DND-41 (cell line): ENCODE data around the gene GGT5.
"Not testable (repeated sequence)": the region's sequence is repeated elsewhere in the genome, so short reads cannot be mapped to it uniquely, and the experiment has no call there.

ENCODE experiments used
- ATAC-seq: fragments of 200-7000 bp; cut with Tn5 transposase; 3 replicates; pipeline ENCODE4 v1.9.1; 2021; ENCODE audit warnings: low read depth; ENCODE audit not compliant: insufficient read depth
- DNase-seq: peaks from one replicate; pipeline ENCODE4 v3.0.0-alpha.2; 2020
- H2AFZ ChIP-seq: 2 replicates; pipeline ENCODE4 v1.6.0; 2012; ENCODE audit warnings: low read depth, low read length
- H3K27ac ChIP-seq: 2 replicates; pipeline ENCODE4 v1.5.1; 2012; ENCODE audit warnings: low read length, inconsistent platforms
- H3K27me3 ChIP-seq: fragments of 200-600 bp; sonication (generic); 2 replicates; pipeline ENCODE4 v1.6.0; 2012; ENCODE audit warnings: low read length, mild to moderate bottlenecking, inconsistent platforms; ENCODE audit not compliant: insufficient read depth, poor library complexity
- H3K36me3 ChIP-seq: 2 replicates; pipeline ENCODE4 v1.5.1; 2012; ENCODE audit warnings: low read length, inconsistent platforms; ENCODE audit not compliant: insufficient read depth
- H3K4me1 ChIP-seq: 2 replicates; pipeline ENCODE4 v1.5.1; 2012; ENCODE audit warnings: mild to moderate bottlenecking, low read length; ENCODE audit not compliant: insufficient read depth
- H3K4me2 ChIP-seq: 2 replicates; pipeline ENCODE4 v1.6.0; 2012; ENCODE audit warnings: mild to moderate bottlenecking, moderate library complexity, low read length, inconsistent platforms; ENCODE audit not compliant: insufficient read depth
- H3K4me3 ChIP-seq, 2 experiments: fragments of 200-600 bp in 1 of 2; shearing (Covaris generic) in 1 of 2; 2 replicates each; pipeline ENCODE4 v1.5.1; 2012 to 2016; ENCODE audit warnings: inconsistent platforms in 2 of 2, low read length in 2 of 2, mild to moderate bottlenecking in 2 of 2, low read depth in 1 of 2, moderate library complexity in 1 of 2
- H3K79me2 ChIP-seq: 2 replicates; pipeline ENCODE4 v1.6.0; 2012; ENCODE audit warnings: low read length, inconsistent platforms; ENCODE audit not compliant: insufficient read depth
- H3K9ac ChIP-seq: 2 replicates; pipeline ENCODE4 v1.6.0; 2012; ENCODE audit warnings: low read depth, mild to moderate bottlenecking, inconsistent platforms, low read length, moderate library complexity
- H3K9me3 ChIP-seq: 2 replicates; pipeline ENCODE4 v1.5.1; 2012; ENCODE audit warnings: low read length, moderate library complexity, mild to moderate bottlenecking, inconsistent platforms; ENCODE audit not compliant: insufficient read depth, severe bottlenecking
- H4K20me1 ChIP-seq: 2 replicates; pipeline ENCODE4 v1.6.0; 2012; ENCODE audit warnings: low read length; ENCODE audit not compliant: insufficient read depth
- CTCF ChIP-seq: IDR thresholded peaks from 2 replicates; pipeline ENCODE4 v1.5.1; 2012; ENCODE audit warnings: borderline replicate concordance, low read length, moderate library complexity, mild to moderate bottlenecking; ENCODE audit not compliant: poor library complexity, severe bottlenecking; ENCODE audit errors: extremely low read depth
- EZH2 ChIP-seq: IDR thresholded peaks from 3 replicates; pipeline ENCODE4 v1.6.1; 2012; ENCODE audit warnings: borderline replicate concordance, low read depth, mild to moderate bottlenecking, moderate library complexity, low read length, inconsistent platforms; ENCODE audit not compliant: severe bottlenecking

Gene GGT5

DNA sequence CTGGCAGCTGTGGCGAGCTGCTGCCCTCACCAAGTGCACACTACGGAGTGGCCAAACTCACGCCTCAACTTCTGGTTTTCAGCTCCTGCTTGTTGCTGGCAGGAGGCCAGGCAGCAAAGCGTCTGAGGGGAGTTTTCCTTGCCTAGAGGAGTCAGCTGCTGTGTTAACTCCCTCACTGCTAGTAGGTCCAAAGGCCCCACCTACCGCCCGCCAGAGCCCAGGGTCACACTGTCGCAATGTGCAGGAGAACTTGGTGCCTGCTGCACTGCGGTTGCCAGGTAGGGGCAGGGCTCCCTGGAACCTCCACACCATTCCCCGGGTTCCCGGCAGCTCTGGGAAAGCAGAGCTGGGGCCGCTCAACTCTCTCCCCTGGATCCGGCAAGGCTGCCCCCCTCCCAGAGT, at the start of gene GGT5:
TSS of gene GGT5 (minus strand) at position 53 of the 402 bp plus-strand sequence. CDS start 357 bp downstream, outside the sequence.
- H3K27me3 ChIP-seq, ATAC-seq, H3K9ac ChIP-seq, H2AFZ ChIP-seq, H4K20me1 ChIP-seq, DNase-seq, H3K4me2 ChIP-seq, H3K27ac ChIP-seq, H3K4me3 ChIP-seq, H3K36me3 ChIP-seq, H3K9me3 ChIP-seq, H3K79me2 ChIP-seq: not testable (repeated sequence)
- H3K4me1 ChIP-seq: peaks cover 24% of the 10 kb centered on the region

DNA sequence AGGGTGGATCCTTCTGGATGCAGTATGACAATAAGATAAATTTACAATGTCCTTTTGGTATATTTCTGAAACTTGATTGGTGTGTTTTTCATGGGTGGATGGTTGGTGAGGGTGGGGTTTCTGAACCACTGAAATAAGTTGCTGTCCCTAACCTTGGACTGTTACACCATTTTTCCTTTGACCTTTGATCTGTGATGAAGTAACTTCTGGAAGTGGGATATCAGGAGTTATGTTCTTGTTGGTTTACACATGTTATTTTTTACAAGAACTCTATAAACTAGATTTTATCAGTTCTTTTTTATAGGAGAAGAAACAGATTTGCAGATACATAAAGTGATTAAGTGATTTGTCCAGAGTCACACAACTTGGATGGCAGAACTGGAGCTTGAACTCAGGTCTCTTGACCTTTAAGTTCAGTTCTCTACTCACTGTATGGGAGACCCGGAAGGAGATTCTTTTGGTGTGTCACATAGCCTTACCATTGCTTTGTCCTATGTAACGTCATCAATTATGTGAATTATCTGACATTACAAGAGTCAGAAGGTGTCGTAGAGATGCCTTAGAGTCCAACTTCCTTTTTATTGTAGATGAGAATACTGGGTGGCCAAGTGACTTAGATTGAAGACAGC, 47.4 kb upstream of the GGT5 start:
- not testable (repeated sequence) for H3K4me3 ChIP-seq, H2AFZ ChIP-seq, H3K9ac ChIP-seq, ATAC-seq, H3K4me2 ChIP-seq, H3K4me1 ChIP-seq, H3K9me3 ChIP-seq, H3K27me3 ChIP-seq, H3K27ac ChIP-seq, H3K36me3 ChIP-seq, DNase-seq
- Histone ChIP-seq H4K20me1 (peaks cover 36% of the 10 kb centered on the region; the same call in 1 of the 2 replicates), H3K79me2 (peaks cover 78% of the 10 kb centered on the region)

DNA sequence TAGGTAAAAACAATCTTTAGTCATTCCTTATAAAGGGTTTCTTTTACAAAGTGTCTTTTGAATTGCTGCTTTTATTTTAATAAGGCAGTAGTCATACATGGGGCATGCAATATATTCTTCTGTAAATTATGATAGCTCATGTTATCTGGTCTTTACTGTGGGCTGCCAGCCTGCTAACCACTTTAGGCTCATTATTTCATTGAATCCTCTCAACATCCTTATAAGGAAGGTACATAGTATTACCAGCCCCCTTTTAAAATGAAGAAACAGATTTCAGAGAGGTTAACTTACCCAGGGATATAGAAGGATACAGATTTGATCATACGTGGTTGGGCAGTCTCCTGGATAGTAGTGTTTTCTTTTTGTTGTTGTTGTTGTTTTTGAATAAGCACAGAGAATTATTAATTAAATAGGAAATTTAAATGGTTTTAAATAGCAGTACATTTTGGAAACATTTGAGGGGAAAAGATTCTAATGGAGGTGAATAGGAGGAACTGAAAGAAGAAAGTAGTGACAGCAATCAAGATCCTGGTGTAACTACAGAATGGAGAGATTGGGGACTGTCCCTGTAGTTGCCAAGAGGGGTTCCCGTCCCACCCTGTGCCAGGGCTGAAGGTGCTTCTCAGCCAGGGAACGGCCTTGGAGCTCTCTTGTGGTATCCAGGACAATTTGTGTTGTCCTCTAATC, 46.8 kb upstream of the GGT5 start:
- H3K36me3 ChIP-seq: no peaks in the 10 kb centered on the region
- no peak overlapping the region for H3K4me2 ChIP-seq
- ATAC-seq: no peak
- H3K9me3 ChIP-seq: no peaks in the 10 kb centered on the region
- no peaks in the 10 kb centered on the region for H3K4me1 ChIP-seq
- H3K27me3 ChIP-seq: no peaks in the 10 kb centered on the region
- no peak for DNase-seq
- H3K4me3 ChIP-seq: no peak overlapping the region
- H4K20me1 ChIP-seq: peaks cover 40% of the 10 kb centered on the region; the same call in 1 of the 2 replicates
- TF ChIP-seq CTCF: no peak
- no peak for TF ChIP-seq EZH2
- H3K9ac ChIP-seq: no peak overlapping the region
- H3K79me2 ChIP-seq: peaks cover 81% of the 10 kb centered on the region
- H2AFZ ChIP-seq: no peak overlapping the region
- H3K27ac ChIP-seq: no peak overlapping the region

GRCh38 chr22:24290459-24290858, 45.6 kb upstream of the GGT5 start:
- ATAC-seq: no peak
- H3K79me2 ChIP-seq: peaks cover 82% of the 10 kb centered on the region
- H3K9ac ChIP-seq: no peak overlapping the region
- H3K4me1 ChIP-seq: peaks cover 7% of the 10 kb centered on the region
- no peak overlapping the region for H2AFZ ChIP-seq
- no peak overlapping the region for H3K27ac ChIP-seq
- H4K20me1 ChIP-seq: peaks cover 45% of the 10 kb centered on the region
- no peaks in the 10 kb centered on the region for H3K9me3 ChIP-seq
- DNase-seq: no peak
- no peaks in the 10 kb centered on the region for H3K27me3 ChIP-seq
- no peak overlapping the region for H3K4me3 ChIP-seq
- H3K4me2 ChIP-seq: no peak overlapping the region
- no peaks in the 10 kb centered on the region for H3K36me3 ChIP-seq
- TF ChIP-seq EZH2 (no peak), CTCF (no peak)
